Muscle layer of colon (tissue), 2 donors: ENCODE measurements around the gene HSD17B8.

Experiments used
- H3K27ac ChIP-seq: one replicate; pipeline ENCODE4 v1.7.0; 2013; ENCODE audit warnings: low read depth, mild to moderate bottlenecking, low read length, moderate library complexity
- H3K27me3 ChIP-seq, 2 donors: one replicate each; pipeline ENCODE4 v1.7.0; 2013; ENCODE audit warnings: low read length in 2 of 2, mild to moderate bottlenecking in 2 of 2; ENCODE audit not compliant: insufficient read depth in 2 of 2, control insufficient read depth in 1 of 2
- H3K36me3 ChIP-seq: one replicate; pipeline ENCODE4 v1.7.0; 2013; ENCODE audit warnings: mild to moderate bottlenecking, low read length; ENCODE audit not compliant: insufficient read depth
- H3K4me1 ChIP-seq: one replicate; pipeline ENCODE4 v1.7.0; 2013; ENCODE audit warnings: mild to moderate bottlenecking, low read length; ENCODE audit not compliant: insufficient read depth
- H3K4me3 ChIP-seq, 2 donors: one replicate each; pipeline ENCODE4 v1.7.0; 2013; ENCODE audit warnings: low read length in 2 of 2, low read depth in 1 of 2, mild to moderate bottlenecking in 1 of 2, moderate library complexity in 1 of 2
- H3K9ac ChIP-seq: one replicate; pipeline ENCODE4 v1.7.0; 2013; ENCODE audit warnings: low read length
- H3K9me3 ChIP-seq: one replicate; pipeline ENCODE4 v1.7.0; 2013; ENCODE audit warnings: mild to moderate bottlenecking, low read length
- donor health status: abdominal sarcoma.
- donor health status: Adenocarcinoma of cecum.

HSD17B8 gene

GRCh38 chr6:33204415-33205190 is at the start of gene HSD17B8:
HSD17B8 (plus strand) TSS chr6:33204655; CDS start chr6:33204669, 14 bp downstream.
- H3K27me3 ChIP-seq, result no peaks in the 10 kb centered on the region
- no peaks in the 10 kb centered on the region for H3K9me3 ChIP-seq
- peak within 1 kb of the TSS; percentile 72 to 83 for H3K4me3 ChIP-seq
- H3K36me3 ChIP-seq, result peaks cover 27% of the 10 kb centered on the region
- H3K9ac ChIP-seq, result peak within 1 kb of the TSS; percentile 40
- peaks cover 43% of the 10 kb centered on the region for H3K4me1 ChIP-seq
- peak within 1 kb of the TSS; percentile 88 for H3K27ac ChIP-seq

- peaks cover 9% of the 10 kb centered on the region for H3K4me1 ChIP-seq
- H3K27ac ChIP-seq, result no peak overlapping the region
- no peaks in the 10 kb centered on the region for H3K36me3 ChIP-seq
- no peak overlapping the region for H3K4me3 ChIP-seq
- H3K9ac ChIP-seq, result no peak overlapping the region
- no peaks in the 10 kb centered on the region for H3K27me3 ChIP-seq
- no peaks in the 10 kb centered on the region for H3K9me3 ChIP-seq
Measured at GRCh38 chr6:33156561-33156960, 47.9 kb upstream of the HSD17B8 start.

DNA sequence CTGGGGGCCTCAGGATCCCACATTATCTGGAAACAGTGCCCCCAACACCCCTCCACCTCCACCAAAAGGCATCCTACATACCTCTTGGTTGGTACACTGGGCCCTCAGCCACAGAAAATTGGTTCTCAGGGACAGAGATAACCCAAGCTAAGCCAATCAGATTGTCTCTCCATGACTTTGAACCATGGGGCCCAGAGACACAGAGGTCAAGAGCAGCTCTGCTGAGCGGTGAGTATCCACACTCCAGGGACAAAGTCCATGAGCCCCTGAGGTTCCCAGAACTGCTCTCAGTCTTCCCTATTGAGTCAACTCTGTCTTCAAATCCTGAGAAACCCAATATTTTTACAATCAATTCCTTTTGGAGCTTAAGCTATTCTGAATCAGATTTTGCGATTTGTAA is 47.5 kb upstream of the HSD17B8 start:
- no peaks in the 10 kb centered on the region for H3K9me3 ChIP-seq
- no peak overlapping the region for H3K4me3 ChIP-seq
- no peaks in the 10 kb centered on the region for H3K36me3 ChIP-seq
- no peak overlapping the region for H3K27ac ChIP-seq
- no peaks in the 10 kb centered on the region for H3K27me3 ChIP-seq
- peaks cover 12% of the 10 kb centered on the region for H3K4me1 ChIP-seq
- no peak overlapping the region for H3K9ac ChIP-seq

GRCh38 chr6:33160096-33160495 is 44.4 kb upstream of the HSD17B8 start:
- Histone ChIP-seq H3K4me3 (no peak overlapping the region), H3K27me3 (no peaks in the 10 kb centered on the region), H3K9me3 (no peaks in the 10 kb centered on the region), H3K9ac (no peak overlapping the region), H3K36me3 (no peaks in the 10 kb centered on the region), H3K4me1 (peaks cover 14% of the 10 kb centered on the region), H3K27ac (no peak overlapping the region)

DNA sequence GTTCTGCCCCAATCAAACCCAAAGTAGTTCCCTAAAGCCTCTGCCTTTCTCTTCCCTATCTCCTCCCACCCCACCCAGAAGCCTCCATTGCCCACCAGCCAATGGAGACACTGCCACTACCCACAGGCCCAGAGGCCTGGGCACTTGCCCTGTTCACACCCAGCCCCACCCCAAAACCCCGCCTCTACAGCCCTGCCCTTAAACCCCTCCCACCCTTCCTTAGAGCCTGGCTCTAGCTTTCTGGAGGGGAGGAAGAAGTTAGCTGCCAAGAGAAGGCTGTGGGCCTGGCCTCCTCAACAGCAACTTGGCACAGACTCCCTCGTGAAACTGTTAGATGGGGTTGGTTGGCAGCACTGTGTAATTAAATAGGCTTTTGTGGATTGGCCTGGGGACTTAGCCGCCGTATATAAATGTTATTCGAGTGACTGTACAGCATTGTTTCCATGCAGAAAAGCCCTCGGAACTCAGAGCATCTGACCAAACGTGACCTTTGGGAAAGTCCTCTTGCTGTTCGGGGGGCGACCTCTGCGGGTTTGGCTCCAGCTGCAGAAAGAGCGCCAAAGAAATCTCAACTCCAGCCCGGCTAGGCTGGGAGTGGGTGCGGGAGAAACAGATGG is 43.6 kb upstream of the HSD17B8 start:
- peak overlapping the region; percentile 61 for H3K27ac ChIP-seq
- H3K27me3 ChIP-seq, result no peaks in the 10 kb centered on the region
- H3K4me3 ChIP-seq, result peak overlapping the region in 1 of 2 donors; percentile 57
- H3K9me3 ChIP-seq, result no peaks in the 10 kb centered on the region
- peaks cover 14% of the 10 kb centered on the region for H3K4me1 ChIP-seq
- no peaks in the 10 kb centered on the region for H3K36me3 ChIP-seq
- H3K9ac ChIP-seq, result no peak overlapping the region

DNA sequence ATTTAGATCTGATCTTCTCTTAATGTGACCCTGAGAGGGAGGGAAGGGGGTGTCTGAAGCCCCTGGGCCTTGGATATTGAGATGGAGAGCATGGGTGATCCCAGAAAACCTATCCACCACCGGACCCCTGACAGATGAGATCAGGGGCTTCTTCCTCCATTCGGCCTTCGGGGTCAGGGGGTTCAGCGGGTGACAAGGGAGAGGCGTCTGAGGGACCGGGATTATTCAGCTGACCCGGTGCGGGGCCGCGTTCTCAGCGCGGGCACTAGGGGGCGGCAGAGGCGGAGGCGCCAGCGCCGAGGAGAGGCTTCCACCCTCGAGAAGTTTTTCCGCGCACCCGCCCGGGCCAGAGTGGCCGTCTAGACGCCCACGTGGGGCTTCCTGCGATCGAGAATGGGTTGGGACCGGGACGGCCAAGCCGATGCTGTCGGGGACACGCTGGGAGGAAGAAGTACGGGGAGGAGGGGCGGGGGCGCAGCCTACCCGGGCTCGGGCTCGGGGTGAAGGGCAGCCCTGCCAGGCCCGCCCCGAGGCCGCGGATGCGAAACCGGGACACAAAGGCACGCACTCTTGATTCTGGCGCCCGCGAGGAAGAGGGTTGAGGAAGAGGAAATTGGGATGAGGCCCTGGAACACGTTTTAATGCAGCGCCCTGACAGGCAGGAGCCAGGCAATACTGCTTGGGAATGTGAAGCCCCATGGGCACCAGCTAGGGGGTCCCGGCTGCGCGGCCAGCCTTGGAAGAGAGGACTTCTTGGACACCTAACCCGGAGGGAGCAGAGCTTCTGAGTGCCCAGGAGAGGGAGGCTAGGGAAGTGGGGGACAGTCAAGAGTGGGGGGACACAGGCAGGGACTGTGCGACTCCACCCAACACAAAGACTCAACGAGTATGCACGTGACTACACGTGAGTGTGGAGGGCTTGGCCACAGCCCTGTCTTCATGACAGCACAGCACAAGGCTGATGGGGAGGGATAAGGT is 42.8 kb upstream of the HSD17B8 start:
- H3K9me3 ChIP-seq, result no peaks in the 10 kb centered on the region
- H3K36me3 ChIP-seq, result no peaks in the 10 kb centered on the region
- no peaks in the 10 kb centered on the region for H3K27me3 ChIP-seq
- no peak overlapping the region for H3K9ac ChIP-seq
- peak overlapping the region; percentile 61 for H3K27ac ChIP-seq
- peak overlapping the region; percentile 34 to 57 for H3K4me3 ChIP-seq
- peaks cover 14% of the 10 kb centered on the region for H3K4me1 ChIP-seq

DNA sequence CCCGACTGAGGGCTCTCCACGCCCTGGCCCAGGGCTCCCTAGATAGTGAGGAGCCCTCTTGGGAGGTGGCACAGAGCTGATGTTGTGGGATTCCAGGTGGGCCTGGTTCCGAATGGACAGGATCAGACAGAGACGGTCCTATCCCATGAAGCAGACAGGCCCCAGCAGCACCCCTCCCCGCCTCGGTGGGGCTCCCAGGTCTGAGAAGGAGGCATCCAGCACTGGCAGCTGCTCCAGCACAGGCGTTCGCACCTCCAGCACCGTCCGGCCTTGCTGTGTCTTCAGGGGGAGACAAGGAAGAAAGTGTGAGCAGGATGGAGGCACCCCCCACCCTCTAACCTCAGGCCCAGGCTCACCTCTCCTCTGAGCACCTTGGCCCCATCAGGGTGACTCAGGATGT is 40.9 kb upstream of the HSD17B8 start:
- Histone ChIP-seq H3K4me3 (no peak overlapping the region), H3K27me3 (no peaks in the 10 kb centered on the region), H3K27ac (no peak overlapping the region)

GRCh38 chr6:33164176-33164575 is 40.3 kb upstream of the HSD17B8 start:
- no peak overlapping the region for H3K9ac ChIP-seq
- H3K9me3 ChIP-seq, result no peaks in the 10 kb centered on the region
- H3K27me3 ChIP-seq, result no peaks in the 10 kb centered on the region
- no peaks in the 10 kb centered on the region for H3K36me3 ChIP-seq
- no peak overlapping the region for H3K27ac ChIP-seq
- no peak overlapping the region for H3K4me3 ChIP-seq
- H3K4me1 ChIP-seq, result peaks cover 14% of the 10 kb centered on the region

More for the DNA sequence above, 40.9 kb upstream of the HSD17B8 start:
- Histone ChIP-seq H3K4me1 (peaks cover 14% of the 10 kb centered on the region), H3K36me3 (no peaks in the 10 kb centered on the region), H3K9me3 (no peaks in the 10 kb centered on the region), H3K9ac (no peak overlapping the region)

DNA sequence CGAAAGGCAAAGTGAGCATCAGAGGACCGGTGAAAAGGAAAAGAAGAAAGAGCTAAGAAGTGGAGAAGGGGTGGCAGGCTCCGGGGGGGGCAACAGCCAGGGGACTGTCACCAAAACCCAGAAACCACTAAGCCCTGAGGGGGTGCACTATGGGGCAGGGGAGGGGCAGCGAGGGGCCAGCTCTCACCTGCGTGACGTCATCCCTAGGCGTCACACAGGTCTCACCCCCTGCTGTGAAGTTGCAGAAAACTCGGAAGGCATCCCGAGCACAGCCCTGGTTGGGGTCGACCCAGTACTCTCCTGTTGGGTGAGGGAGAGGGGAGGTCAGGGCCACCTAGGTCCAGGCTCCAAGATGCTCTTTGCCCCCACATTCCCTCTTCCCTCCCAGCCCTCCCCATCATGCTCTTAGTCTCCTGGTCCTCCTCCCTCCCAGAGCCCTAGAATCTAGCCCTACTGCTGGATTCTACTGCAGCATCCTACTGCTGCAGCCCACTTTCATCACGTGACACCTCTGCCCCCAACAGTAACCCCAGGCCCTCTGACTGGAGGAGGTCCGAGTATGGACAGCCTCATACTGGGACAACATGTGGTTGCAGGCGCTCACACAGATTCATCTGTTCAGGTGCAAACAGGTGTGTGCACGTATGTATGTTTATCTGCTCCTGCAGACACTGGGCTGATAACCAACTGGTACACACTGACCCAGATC is 39.6 kb upstream of the HSD17B8 start:
- no peaks in the 10 kb centered on the region for H3K9me3 ChIP-seq
- H3K36me3 ChIP-seq, result no peaks in the 10 kb centered on the region
- no peak overlapping the region for H3K27ac ChIP-seq
- H3K9ac ChIP-seq, result no peak overlapping the region
- H3K27me3 ChIP-seq, result no peaks in the 10 kb centered on the region
- H3K4me1 ChIP-seq, result peaks cover 14% of the 10 kb centered on the region
- H3K4me3 ChIP-seq, result no peak overlapping the region

- Histone ChIP-seq H3K4me1 (peaks cover 12% of the 10 kb centered on the region), H3K9ac (no peak overlapping the region), H3K9me3 (no peaks in the 10 kb centered on the region), H3K27ac (no peak overlapping the region), H3K4me3 (no peak overlapping the region), H3K36me3 (no peaks in the 10 kb centered on the region), H3K27me3 (no peaks in the 10 kb centered on the region)
Measured at GRCh38 chr6:33165581-33166258, 38.7 kb upstream of the HSD17B8 start.
